ENCODE data around the gene BTF3. TPM values are rescaled to one million over a fixed set of nuclear protein-coding genes. Genes with fewer than 3 reads are reported as not detected.

BTF3 gene
- total and polyA plus RNA-seq, 2 of the 13 experiments (the other 11 are each of a cell fraction or from before 2014, with no cell fraction given) = 557 to 698 TPM

DNA sequence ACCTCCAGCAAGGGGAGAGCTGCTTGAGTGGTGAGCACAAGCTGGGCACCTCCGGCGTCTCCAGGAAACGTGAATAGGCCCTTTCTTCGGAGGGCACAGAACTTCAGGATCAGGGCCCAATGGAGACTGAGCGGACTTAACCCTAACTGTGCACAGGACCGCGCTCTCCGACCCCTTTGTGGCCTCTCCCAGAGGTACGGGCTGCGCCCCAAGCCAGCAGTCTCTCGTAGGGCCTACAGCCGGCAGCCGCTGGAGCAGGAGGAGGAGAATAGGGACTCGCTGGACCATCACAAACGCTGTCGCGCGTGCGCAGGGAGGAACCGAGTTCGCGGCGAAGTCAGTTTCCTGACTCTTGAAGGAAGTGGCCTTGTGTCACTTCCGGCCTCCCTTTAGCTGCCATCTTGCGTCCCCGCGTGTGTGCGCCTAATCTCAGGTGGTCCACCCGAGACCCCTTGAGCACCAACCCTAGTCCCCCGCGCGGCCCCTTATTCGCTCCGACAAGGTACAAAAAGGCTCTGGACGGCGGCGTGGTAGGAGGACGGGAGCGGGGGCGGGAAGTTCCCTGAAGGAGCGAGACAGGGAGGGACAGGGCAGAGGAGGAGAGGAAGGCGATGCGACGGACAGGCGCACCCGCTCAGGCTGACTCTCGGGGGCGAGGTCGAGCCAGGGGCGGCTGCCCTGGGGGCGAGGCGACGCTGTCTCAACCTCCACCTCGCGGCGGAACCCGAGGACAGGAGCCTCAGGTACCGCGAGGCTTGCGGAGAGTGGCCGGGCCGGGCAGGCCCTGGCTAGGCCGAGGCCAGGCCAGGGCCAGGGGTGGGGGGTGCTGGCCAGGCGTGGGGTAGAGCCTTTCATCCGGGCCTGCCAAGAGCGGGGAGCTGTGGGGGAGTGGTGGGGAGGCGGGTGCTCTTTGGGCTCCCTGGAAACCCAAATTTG is at the start of gene BTF3 (continued):
- TF ChIP-seq ZFP41 (CRISPR knock-in tag; IDR thresholded peaks at IDR 0.05; ENCODE audit: borderline replicate concordance) (no peak; the same call in 1 of the 2 replicates), PREB (CRISPR knock-in tag; IDR thresholded peaks at IDR 0.05) (no peak), TCF7L2 (IDR thresholded peaks at IDR 0.05; ENCODE audit: low read depth, low read length) (no peak), SOX13 (IDR thresholded peaks at IDR 0.05) (no peak; the same call in 1 of the 2 replicates), SOX13 (CRISPR knock-in tag; conservative IDR thresholded peaks at IDR 0.05 in 1 of 2, IDR thresholded peaks at IDR 0.05 in 1 of 2) (no peak; a peak in 1 of 4 replicates), RFXANK (CRISPR knock-in tag; IDR thresholded peaks at IDR 0.05) (0 out of 2 replicates have a peak, but pooled peaks have one; percentile 71), CEBPB (IDR thresholded peaks at IDR 0.05; ENCODE audit: borderline replicate concordance, low read depth, low read length) (no peak), RBM39 (IDR thresholded peaks at IDR 0.05; ENCODE audit: low read depth, low read length, poor library complexity, severe bottlenecking) (peak; percentile 89), ZKSCAN1 (IDR thresholded peaks at IDR 0.05; ENCODE audit: low read length) (no peak), ATF6 (CRISPR knock-in tag; conservative IDR thresholded peaks at IDR 0.05) (no peak), ZSCAN20 (CRISPR knock-in tag; IDR thresholded peaks at IDR 0.05; ENCODE audit: borderline replicate concordance) (no peak), FOXK1 (CRISPR knock-in tag; IDR thresholded peaks at IDR 0.05; ENCODE audit: borderline replicate concordance, low read depth) (peak; percentile 66; the same call in 1 of the 2 replicates), CEBPG (CRISPR knock-in tag; IDR thresholded peaks at IDR 0.05) (peak; percentile 39; the same call in 1 of the 2 replicates), ATF7-NPFF (CRISPR knock-in tag; IDR thresholded peaks at IDR 0.05; ENCODE audit: low read depth) (peak; percentile 18; the same call in 1 of the 2 replicates), KLF6 (CRISPR knock-in tag; IDR thresholded peaks at IDR 0.05) (peak; percentile 63; the same call in 1 of the 2 replicates), GPBP1L1 (CRISPR knock-in tag; IDR thresholded peaks at IDR 0.05) (no peak), UBTF (CRISPR knock-in tag; IDR thresholded peaks at IDR 0.05) (peak; percentile 93), MAZ (IDR thresholded peaks at IDR 0.05; ENCODE audit: borderline replicate concordance, low read depth, low read length) (no peak; the same call in 1 of the 2 replicates), MAZ (CRISPR knock-in tag; IDR thresholded peaks at IDR 0.05; ENCODE audit: low read depth) (peak; percentile 88)
- TF ChIP-seq, protein P1, sequence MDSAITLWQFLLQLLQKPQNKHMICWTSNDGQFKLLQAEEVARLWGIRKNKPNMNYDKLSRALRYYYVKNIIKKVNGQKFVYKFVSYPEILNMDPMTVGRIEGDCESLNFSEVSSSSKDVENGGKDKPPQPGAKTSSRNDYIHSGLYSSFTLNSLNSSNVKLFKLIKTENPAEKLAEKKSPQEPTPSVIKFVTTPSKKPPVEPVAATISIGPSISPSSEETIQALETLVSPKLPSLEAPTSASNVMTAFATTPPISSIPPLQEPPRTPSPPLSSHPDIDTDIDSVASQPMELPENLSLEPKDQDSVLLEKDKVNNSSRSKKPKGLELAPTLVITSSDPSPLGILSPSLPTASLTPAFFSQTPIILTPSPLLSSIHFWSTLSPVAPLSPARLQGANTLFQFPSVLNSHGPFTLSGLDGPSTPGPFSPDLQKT (CRISPR knock-in tag; IDR thresholded peaks at IDR 0.05; ENCODE audit: borderline replicate concordance) = no peak
